SK-N-SH (cell line): ENCODE measurements around the gene TMEM117. TPM values are rescaled to one million over a fixed set of nuclear protein-coding genes. Genes with fewer than 3 reads are reported as not detected.

Experiments used
- CTCF ChIA-PET: fragments of 300-600, 350-600 bp; formaldehyde crosslinking; extraction: SDS; loops from one replicate; lab custom pipeline; 2021; lab: Yijun Ruan, JAX
- POLR2A ChIA-PET: fragments of 350-600 bp; sonication (Branson Sonifier 250); formaldehyde crosslinking; extraction: SDS; loops from one replicate; lab custom pipeline; 2020; ENCODE audit warnings: antibody characterized with exemption, inconsistent platforms; lab: Yijun Ruan, JAX
- DNase-seq: peaks from one replicate; pipeline ENCODE4 v3.0.0; 2012
- H2AFZ ChIP-seq: fragments of 200-600 bp; sonication (generic); 2 replicates; pipeline ENCODE4 v1.8.1; 2016; ENCODE audit warnings: antibody characterized with exemption, mild to moderate bottlenecking, low read depth
- H3F3A ChIP-seq: fragments of 200-600 bp; sonication (generic); replicated peaks from 2 replicates; pipeline ENCODE3; 2016; ENCODE audit warnings: antibody characterized with exemption, mild to moderate bottlenecking; ENCODE audit not compliant: insufficient read depth
- H3K27ac ChIP-seq, 2 experiments: fragments of 200-500 bp in 1 of 2; fragments of 200-600 bp in 1 of 2; sonication (Bioruptor generic) in 1 of 2; sonication (generic), shearing (Covaris generic) in 1 of 2; 2 replicates each; pipeline versions ENCODE4 v1.5.1 to v1.6.1; 2014 to 2016; ENCODE audit warnings: low read depth in 2 of 2, inconsistent platforms in 1 of 2, low read length in 1 of 2, mild to moderate bottlenecking in 1 of 2, mixed read lengths in 1 of 2
- H3K27me3 ChIP-seq: fragments of 200-600 bp; sonication (generic), shearing (Covaris generic); 2 replicates; pipeline ENCODE4 v1.6.1; 2016; ENCODE audit warnings: mixed run types; ENCODE audit not compliant: insufficient read depth
- H3K36me3 ChIP-seq, 2 experiments: fragments of 200-500 bp in 1 of 2; fragments of 200-600 bp in 1 of 2; sonication (Bioruptor generic) in 1 of 2; sonication (generic) in 1 of 2; replicated peaks in 1 of 2; 2 replicates each; pipeline versions ENCODE3 to v1.5.1; 2014 to 2016; ENCODE audit warnings: low read length in 1 of 2, mild to moderate bottlenecking in 1 of 2; ENCODE audit not compliant: insufficient read depth in 2 of 2, control insufficient read depth in 1 of 2
- H3K4me1 ChIP-seq, 2 experiments: fragments of 200-500 bp in 1 of 2; fragments of 200-600 bp in 1 of 2; sonication (Bioruptor generic) in 1 of 2; sonication (generic), shearing (Covaris generic) in 1 of 2; 2 replicates each; pipeline versions ENCODE4 v1.5.1 to v1.6.1; 2014 to 2016; ENCODE audit warnings: low read depth in 1 of 2, low read length in 1 of 2, mixed run types in 1 of 2; ENCODE audit not compliant: insufficient read depth in 2 of 2, control insufficient read depth in 1 of 2
- H3K4me2 ChIP-seq: fragments of 200-600 bp; sonication (generic), shearing (Covaris generic); 2 replicates; pipeline ENCODE4 v1.6.1; 2017; ENCODE audit warnings: mixed run types
- H3K4me3 ChIP-seq, 2 experiments: fragments of 200-500 bp in 1 of 2; fragments of 200-600 bp in 1 of 2; sonication (Bioruptor generic) in 1 of 2; sonication (generic), shearing (Covaris generic) in 1 of 2; 2 replicates each; pipeline versions ENCODE4 v1.5.1 to v1.8.1; 2014 to 2016; ENCODE audit warnings: low read depth in 2 of 2, inconsistent platforms in 1 of 2, low read length in 1 of 2, mild to moderate bottlenecking in 1 of 2, mixed read lengths in 1 of 2, moderate library complexity in 1 of 2
- H3K79me2 ChIP-seq: fragments of 200-600 bp; sonication (generic); 2 replicates; pipeline ENCODE4 v1.8.1; 2017; ENCODE audit warnings: mild to moderate bottlenecking; ENCODE audit not compliant: insufficient read depth
- H3K9ac ChIP-seq: fragments of 200-600 bp; sonication (generic); 2 replicates; pipeline ENCODE4 v1.6.1; 2017; ENCODE audit warnings: mixed run types
- H3K9me2 ChIP-seq: fragments of 200-600 bp; sonication (generic); 2 replicates; pipeline ENCODE4 v1.6.1; 2017; ENCODE audit warnings: mixed run types
- H3K9me3 ChIP-seq: fragments of 200-600 bp; sonication (generic); 2 replicates; pipeline ENCODE4 v1.6.1; 2017; ENCODE audit warnings: mixed run types, mild to moderate bottlenecking, moderate library complexity
- H4K20me1 ChIP-seq: fragments of 200-600 bp; sonication (generic); 2 replicates; pipeline ENCODE4 v1.6.1; 2017; ENCODE audit warnings: mild to moderate bottlenecking, mixed run types; ENCODE audit not compliant: insufficient read depth
- ELF1 ChIP-seq: IDR thresholded peaks from 2 replicates; pipeline ENCODE4 v1.4.0; 2012
- EP300 ChIP-seq, 2 experiments: IDR thresholded peaks; 2 replicates each; pipeline versions ENCODE4 v1.4.0 to v1.6.1; 2012; ENCODE audit warnings: borderline replicate concordance in 1 of 2, low read depth in 1 of 2, low read length in 1 of 2
- EZH2phosphoT487 ChIP-seq: fragments of 200-600 bp; sonication (generic); IDR thresholded peaks from 2 replicates; pipeline ENCODE4 v1.6.1; 2017; ENCODE audit warnings: low read depth, mixed run types, mild to moderate bottlenecking, antibody characterized with exemption, moderate library complexity, borderline replicate concordance
- FOXM1 ChIP-seq: IDR thresholded peaks from 2 replicates; pipeline ENCODE4 v1.4.0; 2012; ENCODE audit warnings: low read depth, mild to moderate bottlenecking
- GABPA ChIP-seq: IDR thresholded peaks from 2 replicates; pipeline ENCODE4 v1.4.0; 2012; ENCODE audit warnings: low read depth, mild to moderate bottlenecking
- GATA2 ChIP-seq: sonication (generic); formaldehyde crosslinking; IDR thresholded peaks from 2 replicates; pipeline ENCODE4 v1.5.0; 2020; ENCODE audit warnings: mild to moderate bottlenecking, missing genetic modification reagents
- JUND ChIP-seq: IDR thresholded peaks from 2 replicates; pipeline ENCODE4 v1.4.0; 2012
- MXI1 ChIP-seq: IDR thresholded peaks from 2 replicates; pipeline ENCODE4 v1.6.1; 2012; ENCODE audit warnings: mild to moderate bottlenecking, low read depth, low read length, improper control_type of control experiment
- NFIC ChIP-seq: IDR thresholded peaks from 2 replicates; pipeline ENCODE4 v1.4.0; 2012; ENCODE audit warnings: borderline replicate concordance
- NRF1 ChIP-seq: IDR thresholded peaks from 2 replicates; pipeline ENCODE4 v1.6.1; 2012; ENCODE audit warnings: low read depth, mild to moderate bottlenecking, low read length
- RCOR1 ChIP-seq: fragments of 150-350 bp; IDR thresholded peaks from 2 replicates; pipeline ENCODE4 v1.6.1; 2017; ENCODE audit warnings: antibody characterized with exemption, low read length
- REST ChIP-seq: IDR thresholded peaks from 2 replicates; pipeline ENCODE4 v1.6.1; 2012; ENCODE audit warnings: mild to moderate bottlenecking, low read depth, low read length, moderate library complexity
- RXRA ChIP-seq: IDR thresholded peaks from 2 replicates; pipeline ENCODE4 v1.4.0; 2012; ENCODE audit warnings: low read depth, mild to moderate bottlenecking, borderline replicate concordance
- SIN3A ChIP-seq: IDR thresholded peaks from 2 replicates; pipeline ENCODE4 v1.6.1; 2012; ENCODE audit warnings: low read depth, mild to moderate bottlenecking, low read length, moderate library complexity, borderline replicate concordance
- TCF12 ChIP-seq: IDR thresholded peaks from 2 replicates; pipeline ENCODE4 v1.4.0; 2012
- USF1 ChIP-seq: IDR thresholded peaks from 2 replicates; pipeline ENCODE4 v1.4.0; 2012; ENCODE audit warnings: low read depth, borderline replicate concordance
- USF2 ChIP-seq: fragments of 150-350 bp; IDR thresholded peaks from 2 replicates; pipeline ENCODE4 v1.6.1; 2017; ENCODE audit warnings: antibody characterized with exemption, low read length, low read depth, borderline replicate concordance
- WGBS: methylation state at CpG from one replicate; pipeline ENCODE4 v1.1.6; 2017; ENCODE audit warnings: low lambda C conversion rate; 5-methylcytosine and 5-hydroxymethylcytosine counted together
- polyA plus RNA-seq, 3 experiments: library from polyadenylated mRNA; depleted of rRNA; stranded (reverse); fragments of >200 nt; gene quantifications; 2 replicates each; pipeline ENCODE4 v1.2.3, GENCODE V29; 2012

TMEM117 gene
- polyA plus RNA-seq, 1 of the 3 experiments (the other 2 are of a cell fraction): 0.81 TPM

GRCh38 chr12:44054281-44054680, 218.4 kb downstream of the TMEM117 start:
- Histone ChIP-seq H3K36me3 (no peaks in the 10 kb centered on the region), H2AFZ (no peak overlapping the region), H3K27ac (no peak overlapping the region), H3K4me3 (no peak overlapping the region), H3K9me2 (no peaks in the 10 kb centered on the region), H3K9me3 (no peaks in the 10 kb centered on the region), H3K27me3 (no peaks in the 10 kb centered on the region), H3K4me1 (no peaks in the 10 kb centered on the region), H3K4me2 (no peak overlapping the region), H3K79me2 (no peaks in the 10 kb centered on the region), H3K9ac (no peak overlapping the region), H3F3A (no peaks in the 10 kb centered on the region), H4K20me1 (no peaks in the 10 kb centered on the region)
- no peak for TF ChIP-seq EP300 (IDR thresholded peaks at IDR 0.05; ENCODE audit: borderline replicate concordance in 1 of 2, low read depth in 1 of 2, low read length in 1 of 2)
- no peak for TF ChIP-seq RCOR1
- no peak for TF ChIP-seq MXI1
- TF ChIP-seq JUND: no peak
- no peak for TF ChIP-seq NRF1
- TF ChIP-seq FOXM1: no peak
- TF ChIP-seq TCF12: no peak
- TF ChIP-seq GABPA: no peak
- no peak for TF ChIP-seq EZH2phosphoT487
- TF ChIP-seq USF2: no peak
- no peak for TF ChIP-seq ELF1
- no peak for DNase-seq
- CTCF ChIA-PET: no interaction called here
- POLR2A ChIA-PET: no interaction called here
- WGBS: 49% methylated on average over 3 of the region's 3 CpGs

GRCh38 chr12:44058366-44058765, 222.5 kb downstream of the TMEM117 start:
- no peaks in the 10 kb centered on the region for H3K9me2 ChIP-seq
- TF ChIP-seq NFIC (no peak), RCOR1 (no peak), RXRA (no peak), NRF1 (no peak), GABPA (no peak), TCF12 (no peak), JUND (no peak), EP300 (IDR thresholded peaks at IDR 0.05; ENCODE audit: borderline replicate concordance in 1 of 2, low read depth in 1 of 2, low read length in 1 of 2) (no peak), GATA2 (CRISPR knock-in tag) (no peak), REST (no peak), USF1 (no peak), SIN3A (no peak), USF2 (no peak)
- TF ChIP-seq, all 33 proteins: peak for 0
- DNase-seq: no peak
- POLR2A ChIA-PET: no interaction called here
- H3K4me1 ChIP-seq: no peaks in the 10 kb centered on the region
- no peak overlapping the region for H2AFZ ChIP-seq
- H3K9ac ChIP-seq: no peak overlapping the region
- CTCF ChIA-PET: no interaction called here
- H3K9me3 ChIP-seq: no peaks in the 10 kb centered on the region
- H3F3A ChIP-seq: no peaks in the 10 kb centered on the region
- 52% methylated on average over 2 of the region's 2 CpGs for WGBS
- no peaks in the 10 kb centered on the region for H3K79me2 ChIP-seq
- H3K4me2 ChIP-seq: no peak overlapping the region
- no peak overlapping the region for H3K4me3 ChIP-seq
- no peaks in the 10 kb centered on the region for H3K36me3 ChIP-seq
- H3K27me3 ChIP-seq: no peaks in the 10 kb centered on the region
- no peaks in the 10 kb centered on the region for H4K20me1 ChIP-seq
- H3K27ac ChIP-seq: no peak overlapping the region
